HG02973 (cell line): ENCODE results near the gene ST8SIA5.

Source experiments
- ATAC-seq: cut with Tn5 transposase; IDR thresholded peaks from one replicate; pipeline ENCODE4 v1.9.1; 2021; ENCODE audit warnings: moderate library complexity; ENCODE audit not compliant: unreplicated experiment

The ST8SIA5 gene

DNA sequence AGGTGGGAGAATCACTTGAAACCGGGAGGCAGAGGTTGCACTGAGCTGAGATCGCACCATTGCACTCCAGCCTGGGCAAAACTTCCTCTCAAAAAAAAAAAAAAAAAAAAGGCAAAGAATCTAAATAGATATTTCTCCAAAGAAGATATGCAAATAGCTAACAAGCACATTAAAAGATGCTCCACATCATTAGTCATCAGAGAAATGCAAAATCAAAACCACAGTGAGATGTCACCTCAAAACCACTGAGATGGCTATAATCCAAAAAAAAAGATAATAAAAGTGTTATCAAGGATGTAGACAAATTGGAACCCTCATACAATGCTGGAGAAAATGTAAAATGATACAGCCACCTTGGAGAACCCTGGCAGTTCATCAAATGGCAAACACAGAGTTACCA lies 8.4 kb downstream of the ST8SIA5 start:
- ATAC-seq, result no peak

DNA sequence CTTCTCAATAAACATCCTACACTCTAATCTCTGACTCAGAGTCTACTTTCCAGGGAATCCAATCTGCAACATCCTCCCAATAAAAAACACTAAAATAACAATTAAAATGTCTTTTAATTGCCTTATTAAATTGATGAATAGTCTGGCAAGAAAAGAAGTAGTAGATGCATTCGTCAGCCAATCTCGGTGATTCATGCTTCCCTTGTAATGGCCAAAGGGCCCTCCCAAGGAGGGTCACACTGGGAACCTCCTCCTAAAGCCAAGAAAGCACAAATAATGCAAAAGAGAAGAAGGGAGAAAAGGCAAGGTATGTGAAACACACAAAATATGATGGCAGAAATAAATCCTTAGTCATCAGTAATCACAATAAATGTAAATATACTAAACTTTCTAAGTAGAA lies 16.8 kb downstream of the ST8SIA5 start:
- ATAC-seq, result no peak

- ATAC-seq, result no peak
These were observed 18.4 kb downstream of the ST8SIA5 start for GRCh38 chr18:46738491-46738890.

DNA sequence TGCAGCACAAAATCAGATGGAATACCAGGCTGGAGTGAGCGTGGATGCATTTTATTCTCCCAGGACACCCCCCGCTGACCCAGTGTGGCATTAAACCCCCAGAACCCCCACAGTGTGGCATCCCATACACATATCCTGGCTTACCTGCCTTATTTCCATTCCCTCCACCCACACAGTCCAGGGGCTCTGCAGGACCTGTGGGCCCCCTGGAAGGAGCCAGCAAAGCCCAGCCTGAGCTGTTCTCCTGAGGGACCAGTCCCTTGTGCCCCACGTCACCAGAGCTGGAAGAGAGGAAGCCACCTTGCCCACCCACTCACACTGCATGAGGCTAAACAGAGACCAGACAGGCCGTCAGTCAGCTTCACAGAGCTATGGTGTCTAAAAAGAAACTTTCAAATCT lies 20.1 kb downstream of the ST8SIA5 start:
- no peak for ATAC-seq

DNA sequence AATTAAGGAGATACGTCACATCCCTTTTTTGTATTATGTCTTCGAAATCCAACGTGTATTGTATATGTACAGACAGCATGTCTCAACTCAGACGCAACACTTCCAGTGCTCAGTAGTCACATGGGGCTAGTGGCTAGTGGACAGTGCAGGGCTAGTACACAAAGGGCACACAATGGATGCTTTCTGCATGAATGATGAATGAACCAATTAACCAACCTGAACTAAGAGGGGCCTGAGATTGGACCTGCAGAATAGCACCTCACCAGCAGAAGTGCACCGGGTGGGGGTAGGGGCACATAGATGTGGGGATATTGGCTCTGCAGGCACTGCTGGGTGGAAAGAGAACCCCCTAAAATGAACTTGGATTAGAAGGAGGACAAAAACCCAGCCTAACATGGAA lies 20.7 kb downstream of the ST8SIA5 start:
- ATAC-seq, result no peak

GRCh38 chr18:46734981-46735380 lies 21.9 kb downstream of the ST8SIA5 start:
- ATAC-seq, result no peak

DNA sequence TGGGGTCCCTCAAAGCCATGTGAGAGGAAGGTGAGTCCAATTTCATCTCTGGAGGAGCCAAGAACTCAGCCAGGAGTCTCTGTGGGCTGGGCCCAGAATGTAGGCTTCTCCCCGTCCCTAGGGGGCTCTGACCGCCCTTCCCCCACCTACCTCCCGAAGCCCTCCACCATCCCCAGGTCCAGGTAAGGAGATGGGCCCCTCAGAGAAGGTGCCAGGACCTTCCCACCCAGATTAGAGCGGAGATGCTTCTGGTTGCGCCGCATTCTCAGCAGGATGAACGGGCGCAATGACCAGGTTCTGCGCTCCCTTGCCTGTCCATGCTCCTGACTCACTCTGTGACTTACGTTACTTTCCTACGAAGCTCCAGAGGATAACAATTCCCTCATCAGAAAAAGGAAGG lies 23.0 kb downstream of the ST8SIA5 start:
- ATAC-seq, result no peak

- no peak for ATAC-seq
These were observed 24.1 kb downstream of the ST8SIA5 start for GRCh38 chr18:46732801-46733200.

DNA sequence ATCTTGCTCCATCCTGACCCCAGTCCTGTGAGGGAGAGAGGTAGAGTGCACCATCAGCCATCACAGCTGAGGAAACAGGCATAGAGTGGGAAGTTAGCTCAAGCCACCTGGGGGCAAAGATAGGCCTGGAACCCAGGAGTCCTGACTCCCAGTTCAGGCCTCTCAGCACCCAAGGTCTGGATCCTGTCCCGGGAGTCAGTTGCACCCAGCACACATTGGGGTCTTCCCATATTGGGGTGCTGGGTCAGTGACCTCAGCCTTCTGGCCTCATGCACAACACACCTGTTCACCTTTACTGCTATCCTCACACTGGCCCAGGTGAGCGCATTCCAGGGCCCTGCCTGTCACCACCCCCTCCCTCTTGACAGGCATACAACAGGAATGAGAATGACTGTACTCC lies 24.7 kb downstream of the ST8SIA5 start:
- ATAC-seq, result no peak

GRCh38 chr18:46731316-46731715 lies 25.5 kb downstream of the ST8SIA5 start:
- no peak for ATAC-seq

- ATAC-seq, result no peak
These were observed 28.5 kb downstream of the ST8SIA5 start for GRCh38 chr18:46728219-46728930.

DNA sequence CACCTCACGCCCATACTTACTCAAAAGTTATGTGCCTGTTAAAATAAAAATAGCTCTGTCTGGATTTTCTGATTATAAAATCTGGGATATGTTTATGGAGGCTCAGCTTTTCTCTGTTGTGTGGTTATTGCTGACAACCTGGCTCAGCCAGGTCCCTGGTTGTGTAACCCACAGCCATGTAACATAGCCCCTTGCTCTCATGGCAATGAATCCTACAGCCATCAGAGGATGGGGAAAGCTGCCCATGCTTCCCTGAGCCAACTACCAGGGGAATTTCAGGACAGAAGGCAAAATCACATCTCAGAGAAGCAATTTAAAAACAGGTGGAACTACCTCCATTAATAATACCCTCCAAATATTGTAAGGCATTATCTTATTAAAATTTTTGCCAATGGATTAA lies 29.7 kb downstream of the ST8SIA5 start:
- no peak for ATAC-seq

DNA sequence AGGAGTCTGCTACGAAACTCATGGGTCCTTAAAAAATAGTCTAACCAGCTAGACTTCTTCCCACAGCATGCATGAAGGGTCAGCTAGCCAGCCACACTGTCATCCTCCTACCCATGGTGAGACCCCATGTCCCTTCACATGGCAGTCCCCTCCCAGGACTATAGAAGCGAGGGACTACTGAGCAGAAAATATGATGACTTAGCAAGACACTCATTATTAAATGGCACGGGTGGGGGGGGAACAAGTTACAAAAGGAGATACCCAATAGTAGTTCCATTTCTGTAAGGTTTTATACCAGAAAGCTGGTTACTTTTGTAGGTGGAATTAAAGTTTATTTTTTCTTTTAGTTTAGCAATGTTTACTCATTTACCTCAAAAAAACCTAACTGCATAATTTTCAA lies 31.5 kb downstream of the ST8SIA5 start:
- no peak for ATAC-seq

- ATAC-seq, result no peak
These were observed 32.9 kb downstream of the ST8SIA5 start for GRCh38 chr18:46723856-46724415.

DNA sequence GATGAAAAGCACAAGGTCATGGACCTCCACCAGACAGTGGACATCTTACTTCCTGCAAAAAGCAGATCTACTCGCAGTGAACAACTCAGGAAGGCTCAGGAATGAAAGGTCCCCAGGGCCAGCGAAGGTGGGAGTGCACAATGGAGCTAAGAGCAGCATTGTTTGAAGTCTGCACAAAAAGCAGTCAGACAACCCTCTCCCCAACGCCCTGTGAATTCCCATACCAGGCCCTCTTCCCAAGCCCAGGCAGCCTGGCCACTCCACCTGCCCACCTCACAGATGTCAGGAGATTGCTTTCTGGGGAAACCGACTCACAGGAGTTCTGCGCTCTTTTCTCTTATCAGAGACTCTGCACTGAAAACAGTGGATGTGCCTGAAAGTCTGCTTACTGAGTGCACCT lies 34.8 kb downstream of the ST8SIA5 start:
- no peak for ATAC-seq

DNA sequence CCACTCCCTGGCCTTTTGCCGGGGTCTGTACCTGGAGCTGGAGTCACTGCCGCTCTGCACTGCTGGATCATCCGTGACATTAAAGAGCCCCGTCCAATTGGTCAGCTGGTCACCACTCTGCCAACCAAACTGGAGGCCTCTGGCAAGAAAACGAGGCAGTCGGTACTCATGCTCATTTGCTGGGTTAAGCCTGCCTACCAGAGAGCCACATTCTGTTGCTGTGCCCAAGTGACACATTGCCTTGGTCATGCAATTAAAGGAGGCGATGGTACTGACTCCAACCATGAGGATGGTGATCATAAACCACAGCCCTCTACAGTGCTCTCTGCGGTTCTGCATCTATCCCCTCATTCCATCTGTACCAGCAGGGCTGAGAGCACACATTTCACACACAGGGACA lies 35.5 kb downstream of the ST8SIA5 start:
- ATAC-seq, result no peak

DNA sequence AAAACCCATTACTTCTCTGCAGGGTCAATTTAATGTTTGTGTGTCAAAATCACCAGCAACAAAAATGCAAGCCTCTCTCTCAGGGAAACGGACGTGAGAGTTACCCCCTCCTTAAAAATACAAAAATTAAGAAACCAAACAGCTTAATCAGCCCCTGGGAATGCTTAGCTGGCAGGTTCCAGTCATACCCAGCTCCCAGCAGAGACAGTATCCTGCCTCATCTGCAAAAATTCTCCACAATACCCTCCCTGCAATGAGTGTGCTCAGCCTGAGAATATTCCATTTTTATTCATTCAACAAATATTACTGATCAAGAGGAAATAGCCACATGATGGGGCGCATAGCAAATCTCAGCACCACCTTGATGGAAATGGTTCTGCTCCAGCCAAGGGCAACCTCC lies 36.3 kb downstream of the ST8SIA5 start:
- no peak for ATAC-seq

- ATAC-seq, result no peak
These were observed 36.8 kb downstream of the ST8SIA5 start for GRCh38 chr18:46720092-46720491.

DNA sequence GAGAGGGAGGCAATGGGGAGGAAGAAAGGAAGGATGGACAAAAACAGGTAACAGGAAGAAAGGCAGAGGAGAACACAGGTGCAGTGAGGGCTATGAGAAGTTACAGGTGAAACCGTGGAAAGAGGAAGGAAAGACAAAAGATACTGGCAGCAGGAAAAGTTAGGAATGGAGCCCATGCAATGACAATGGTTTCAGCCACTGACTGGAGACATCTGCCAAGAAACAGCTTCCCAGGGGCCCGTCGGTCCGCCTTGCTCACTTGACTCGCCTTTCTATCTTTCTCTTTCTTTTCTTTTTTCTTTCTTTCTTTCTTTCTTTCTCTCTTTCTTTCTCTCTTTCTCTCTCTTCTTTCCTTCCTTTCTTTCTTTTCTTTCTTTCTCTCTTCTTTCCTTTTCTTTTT lies 37.5 kb downstream of the ST8SIA5 start:
- ATAC-seq, result no peak

DNA sequence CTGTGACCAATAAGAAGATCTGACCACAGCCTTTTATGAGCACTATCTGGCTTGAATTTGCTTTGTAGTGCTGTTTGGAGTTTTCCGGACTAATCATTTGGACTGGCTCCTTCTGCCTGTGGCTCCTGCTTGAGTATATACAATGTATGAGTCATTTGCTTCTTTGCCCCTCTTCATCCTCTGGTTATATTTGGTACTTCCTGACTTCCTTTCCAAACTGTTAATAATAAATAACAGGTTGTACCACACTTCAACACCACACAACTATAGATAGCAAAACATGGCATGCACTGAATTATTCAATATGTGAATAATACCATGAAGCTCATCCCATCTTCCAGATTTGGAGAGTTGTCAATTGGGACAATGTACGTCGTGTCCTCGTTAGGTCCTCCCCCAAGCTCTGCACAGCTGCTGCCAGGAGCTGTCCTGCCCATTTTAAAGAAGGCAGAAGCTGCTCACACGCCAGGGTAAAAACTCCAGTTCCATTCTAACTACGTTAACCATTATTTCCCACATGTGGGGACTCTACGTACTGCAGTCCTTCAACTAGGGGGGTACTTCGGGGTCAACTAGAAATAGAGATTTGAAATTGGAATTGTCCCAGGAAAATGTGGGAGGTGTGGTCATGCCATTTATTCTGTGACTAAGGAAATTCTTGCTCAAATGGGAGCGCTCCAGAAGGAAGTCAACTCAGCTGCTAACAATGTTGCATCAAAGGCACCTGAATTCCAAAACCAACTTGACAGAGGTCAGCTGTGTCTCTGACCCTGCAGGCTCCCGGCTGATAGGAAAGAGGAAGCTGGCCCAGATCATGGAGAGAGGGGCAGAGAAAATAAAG lies 38.1 kb downstream of the ST8SIA5 start:
- no peak for ATAC-seq

GRCh38 chr18:46716827-46717226 lies 40.0 kb downstream of the ST8SIA5 start:
- no peak for ATAC-seq

DNA sequence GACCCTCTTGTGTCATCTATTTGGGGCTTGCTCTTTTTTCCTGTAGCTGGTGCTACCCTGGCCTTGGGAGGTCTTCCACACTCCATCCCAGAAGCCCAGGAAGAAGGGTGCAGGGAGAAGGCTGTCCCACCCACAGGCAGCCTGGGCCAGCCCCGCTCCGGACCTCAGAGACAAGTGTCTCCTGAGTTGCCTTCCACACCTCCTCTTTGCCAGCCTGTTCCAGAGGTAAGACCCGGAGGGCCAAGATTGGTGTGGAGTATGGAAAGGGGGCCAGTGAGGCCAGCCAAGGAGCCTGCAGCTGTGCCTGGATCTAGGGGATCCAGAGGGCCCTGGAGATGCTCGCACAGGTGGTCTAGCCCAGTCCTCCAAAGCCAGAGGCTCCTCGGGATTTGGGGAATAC lies 40.5 kb downstream of the ST8SIA5 start:
- ATAC-seq, result no peak
